Measurements from ENCODE around the gene PA2G4.

PA2G4 gene

GRCh38 chr12:56158926-56159461 is 54.6 kb downstream of the PA2G4 start:
- no peak for DNase-seq (ENCODE audit: extremely low read depth, insufficient read length)
- H3K27me3 ChIP-seq (replicated peaks; ENCODE audit: control insufficient read depth, insufficient read depth, low read length): no peaks in the 10 kb centered on the region
- H3K4me3 ChIP-seq (replicated peaks; ENCODE audit: low read depth, low read length): peak overlapping the region; percentile 91
- H3K36me3 ChIP-seq (ENCODE audit: control insufficient read depth, insufficient read depth, low read length): peaks cover 32% of the 10 kb centered on the region
- TF ChIP-seq CTCF (IDR thresholded peaks at IDR 0.05; ENCODE audit: insufficient read depth, low read length, poor library complexity, severe bottlenecking): no peak

- no peak for TF ChIP-seq CTCF (IDR thresholded peaks at IDR 0.05; ENCODE audit: insufficient read depth, low read length, poor library complexity, severe bottlenecking)
- peak overlapping the region; percentile 91 for H3K4me3 ChIP-seq (replicated peaks; ENCODE audit: low read depth, low read length)
- H3K36me3 ChIP-seq (ENCODE audit: control insufficient read depth, insufficient read depth, low read length): peaks cover 32% of the 10 kb centered on the region
- no peak for DNase-seq (ENCODE audit: extremely low read depth, insufficient read length)
- H3K27me3 ChIP-seq (replicated peaks; ENCODE audit: control insufficient read depth, insufficient read depth, low read length): no peaks in the 10 kb centered on the region
Observed at GRCh38 chr12:56159482-56160192, 55.3 kb downstream of the PA2G4 start.

DNA sequence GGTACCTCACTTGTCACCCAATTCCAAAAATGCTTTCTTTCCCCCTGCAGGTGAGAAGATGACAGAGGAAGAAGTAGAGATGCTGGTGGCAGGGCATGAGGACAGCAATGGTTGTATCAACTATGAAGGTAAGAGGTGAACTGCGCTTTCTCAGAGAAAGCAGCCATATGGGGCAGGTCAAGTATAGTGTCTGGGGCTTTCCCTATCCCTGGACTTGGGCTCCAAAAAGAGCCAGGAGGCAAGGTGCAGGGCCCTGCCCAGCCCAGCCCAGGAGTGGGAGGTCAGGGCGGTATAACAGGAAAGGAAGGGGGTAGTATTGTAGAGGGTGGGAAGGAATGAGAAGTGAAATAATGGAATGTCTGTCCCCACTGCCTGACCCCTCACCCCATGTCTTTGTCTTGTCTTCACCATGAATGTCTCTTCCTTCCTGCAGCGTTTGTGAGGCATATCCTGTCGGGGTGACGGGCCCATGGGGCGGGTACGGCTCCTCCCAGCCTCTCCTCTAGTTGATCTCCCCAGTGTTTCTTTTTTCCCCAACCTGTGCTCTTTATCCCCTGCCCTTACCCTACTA is 55.9 kb downstream of the PA2G4 start:
- no peaks in the 10 kb centered on the region for H3K27me3 ChIP-seq (replicated peaks; ENCODE audit: control insufficient read depth, insufficient read depth, low read length)
- peaks cover 34% of the 10 kb centered on the region for H3K36me3 ChIP-seq (ENCODE audit: control insufficient read depth, insufficient read depth, low read length)
- DNase-seq (ENCODE audit: extremely low read depth, insufficient read length): peak; percentile 35
- H3K4me3 ChIP-seq (replicated peaks; ENCODE audit: low read depth, low read length): peak overlapping the region; percentile 91
- no peak for TF ChIP-seq CTCF (IDR thresholded peaks at IDR 0.05; ENCODE audit: insufficient read depth, low read length, poor library complexity, severe bottlenecking)

DNA sequence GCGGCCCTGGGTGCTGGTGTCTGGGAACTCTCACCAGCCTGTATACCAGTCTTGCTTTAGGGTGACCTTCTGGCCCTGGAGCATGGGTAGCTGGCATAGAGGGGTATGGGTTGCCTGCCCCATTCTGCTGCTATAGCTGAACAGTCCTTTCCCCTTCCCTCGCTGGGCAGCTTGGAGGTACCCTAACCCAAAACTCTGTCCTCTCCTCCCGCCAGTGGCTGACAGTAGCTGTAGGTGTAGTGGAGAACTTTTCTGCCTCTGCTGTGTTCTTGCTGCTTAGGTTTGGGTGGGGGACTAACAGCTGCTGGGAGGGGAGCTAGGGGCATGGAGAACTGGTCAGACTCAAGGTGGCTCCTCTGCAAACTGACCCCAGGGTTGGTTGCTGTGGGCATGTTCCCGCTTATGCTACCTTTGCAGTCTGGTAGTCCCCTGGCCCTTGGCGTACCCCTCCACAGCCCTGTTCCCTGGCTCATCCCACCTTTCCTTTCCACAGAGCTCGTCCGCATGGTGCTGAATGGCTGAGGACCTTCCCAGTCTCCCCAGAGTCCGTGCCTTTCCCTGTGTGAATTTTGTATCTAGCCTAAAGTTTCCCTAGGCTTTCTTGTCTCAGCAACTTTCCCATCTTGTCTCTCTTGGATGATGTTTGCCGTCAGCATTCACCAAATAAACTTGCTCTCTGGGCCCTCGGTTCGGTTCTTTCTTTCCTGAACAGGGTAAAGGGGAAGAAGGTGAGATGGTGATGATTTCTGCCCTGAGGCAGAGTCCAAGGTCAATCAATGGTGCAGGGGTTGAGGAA is 56.7 kb downstream of the PA2G4 start:
- Histone ChIP-seq H3K36me3 (ENCODE audit: control insufficient read depth, insufficient read depth, low read length) (peaks cover 37% of the 10 kb centered on the region), H3K27me3 (replicated peaks; ENCODE audit: control insufficient read depth, insufficient read depth, low read length) (no peaks in the 10 kb centered on the region), H3K4me3 (replicated peaks; ENCODE audit: low read depth, low read length) (peak overlapping the region; percentile 91)
- no peak for DNase-seq (ENCODE audit: extremely low read depth, insufficient read length)
- no peak for TF ChIP-seq CTCF (IDR thresholded peaks at IDR 0.05; ENCODE audit: insufficient read depth, low read length, poor library complexity, severe bottlenecking)

- no peak for DNase-seq (ENCODE audit: extremely low read depth, insufficient read length)
- H3K36me3 ChIP-seq (ENCODE audit: control insufficient read depth, insufficient read depth, low read length): peaks cover 37% of the 10 kb centered on the region
- no peak for TF ChIP-seq CTCF (IDR thresholded peaks at IDR 0.05; ENCODE audit: insufficient read depth, low read length, poor library complexity, severe bottlenecking)
- H3K4me3 ChIP-seq (replicated peaks; ENCODE audit: low read depth, low read length): no peak overlapping the region
- no peaks in the 10 kb centered on the region for H3K27me3 ChIP-seq (replicated peaks; ENCODE audit: control insufficient read depth, insufficient read depth, low read length)
Observed at GRCh38 chr12:56161690-56162351, 57.5 kb downstream of the PA2G4 start.

Data from GM06990 (cell line).